K562 (cell line): ENCODE data around the gene ZNF30. TPM values are rescaled to one million over a fixed set of nuclear protein-coding genes. Genes with fewer than 3 reads are reported as not detected.

Experiments
- CBX3 ChIP-seq, 2 experiments: IDR thresholded peaks; 1 replicate in 1 of 2; 2 replicates in 1 of 2; pipeline ENCODE4 v1.6.1; 2012; ENCODE audit warnings: inconsistent platforms in 2 of 2, low read length in 2 of 2, borderline replicate concordance in 1 of 2, control low read depth in 1 of 2
- GTF3C2 ChIP-seq: IDR thresholded peaks from 3 replicates; pipeline ENCODE4 v1.6.1; 2011; ENCODE audit warnings: borderline replicate concordance, mild to moderate bottlenecking, moderate library complexity; ENCODE audit not compliant: insufficient read length; ENCODE audit errors: extremely low read depth
- HCFC1 ChIP-seq: IDR thresholded peaks from 2 replicates; pipeline ENCODE4 v1.6.1; 2012; ENCODE audit warnings: low read depth, low read length, improper control_type of control experiment
- HNRNPL ChIP-seq: fragments of 200-400 bp; formaldehyde crosslinking; IDR thresholded peaks from 2 replicates; pipeline ENCODE4 v1.6.1; 2017; ENCODE audit warnings: low read depth, mild to moderate bottlenecking, low read length
- MCM2 ChIP-seq: fragments of 450-650 bp; IDR thresholded peaks from 2 replicates; pipeline ENCODE4 v1.6.1; 2017; ENCODE audit warnings: low read depth, mild to moderate bottlenecking
- NR0B1 ChIP-seq: fragments of 450-650 bp; IDR thresholded peaks from one replicate; pipeline ENCODE4 v1.6.1; 2018; ENCODE audit warnings: mild to moderate bottlenecking, moderate library complexity; ENCODE audit not compliant: partially characterized antibody
- RNF2 ChIP-seq: sonication (generic); IDR thresholded peaks from 2 replicates; pipeline ENCODE4 v1.6.1; 2016
- SP2 ChIP-seq: IDR thresholded peaks from 2 replicates; pipeline ENCODE4 v1.6.1; 2011; ENCODE audit warnings: mild to moderate bottlenecking, low read depth, low read length, moderate library complexity; ENCODE audit not compliant: poor library complexity, severe bottlenecking; ENCODE audit errors: extremely low read depth
- STAT5B ChIP-seq: fragments of 250-450 bp; sonication (Bioruptor Pico); IDR thresholded peaks from 2 replicates; pipeline ENCODE4 v1.8.0; 2021; ENCODE audit warnings: mild to moderate bottlenecking, inconsistent platforms
- ZNF224 ChIP-seq: sonication (generic); formaldehyde crosslinking; IDR thresholded peaks from 2 replicates; pipeline ENCODE4 v1.8.0; 2022; ENCODE audit warnings: mild to moderate bottlenecking, missing genetic modification reagents
- ZNF318 ChIP-seq, 2 experiments: fragments of 450-650 bp; IDR thresholded peaks; 2 replicates each; pipeline ENCODE4 v1.6.1; 2016; ENCODE audit warnings: mild to moderate bottlenecking in 2 of 2, borderline replicate concordance in 1 of 2, low read depth in 1 of 2, moderate library complexity in 1 of 2
- polyA plus RNA-seq, 8 experiments: library from polyadenylated mRNA; depleted of rRNA in 4 of 8; stranded (reverse) in 5 of 8; unstranded in 3 of 8; fragments of >200 nt; fragmentation: Nextera tagmentation in 2 of 8; fragmentation: Illumina TruSeq in 1 of 8; extraction: Ambion mirVana in 2 of 8; extraction: Trizol in 1 of 8; gene quantifications; 2 replicates each; pipeline versions ENCODE4 v1.2.1 to v1.2.3, GENCODE V29; 2011 to 2014; ENCODE audit warnings: inconsistent platforms in 1 of 8, missing spikeins in 1 of 8
- total RNA-seq, 7 experiments: library from RNA; depleted of rRNA in 6 of 7; stranded (reverse); fragments of >200 nt in 6 of 7; fragmentation: Illumina TruSeq in 2 of 7; extraction: Trizol in 2 of 7; gene quantifications; 2 replicates each; pipeline versions ENCODE4 v1.2.1 to v1.2.3, GENCODE V29; 2011 to 2021; ENCODE audit warnings: low replicate concordance in 1 of 7

Gene ZNF30
- total and polyA plus RNA-seq, 9 of the 15 experiments (the other 6 are each of a cell fraction or from before 2014, with no cell fraction given) = 7.3 to 13.4 (median 10.6) TPM

GRCh38 chr19:34957830-34958751 lies 31.4 kb downstream of the ZNF30 start (continued):
- TF ChIP-seq ZNF318 (IDR thresholded peaks at IDR 0.05; ENCODE audit: borderline replicate concordance in 1 of 2, low read depth in 1 of 2) = no peak
- no peak for TF ChIP-seq RNF2
- TF ChIP-seq ZNF224 (CRISPR knock-in tag) = no peak
- TF ChIP-seq MCM2 = no peak
- no peak for TF ChIP-seq SP2
- no peak for TF ChIP-seq GTF3C2
- no peak for TF ChIP-seq STAT5B (CRISPR knock-in tag)
- TF ChIP-seq NR0B1 = no peak
- TF ChIP-seq HNRNPL = no peak
- no peak for TF ChIP-seq HCFC1
- TF ChIP-seq CBX3 (IDR thresholded peaks at IDR 0.05; ENCODE audit: borderline replicate concordance in 1 of 2, low read length in 2 of 2) = peak in 1 of 2 experiments; percentile 93; a peak in 2 of 3 replicates
